SU-DHL-6 (cell line): ENCODE results near the gene MFSD8.

Source experiments
- H2AFZ ChIP-seq: fragments of 200-600 bp; sonication (generic); 2 replicates; pipeline ENCODE4 v1.6.1; 2014; ENCODE audit warnings: low read depth, mild to moderate bottlenecking, moderate library complexity, mixed read lengths, antibody characterized with exemption, low read length; ENCODE audit not compliant: severe bottlenecking
- H3F3A ChIP-seq: fragments of 200-600 bp; shearing (Covaris generic); 2 replicates; pipeline ENCODE4 v1.6.0; 2016; ENCODE audit warnings: antibody characterized with exemption, mild to moderate bottlenecking; ENCODE audit not compliant: insufficient read depth
- H3K27ac ChIP-seq: fragments of 200-600 bp; sonication (generic); 2 replicates; pipeline ENCODE4 v1.5.1; 2016; ENCODE audit warnings: low read depth, mild to moderate bottlenecking, low read length, moderate library complexity, mixed read lengths
- H3K27me3 ChIP-seq: fragments of 200-600 bp; sonication (generic), shearing (Covaris generic); 2 replicates; pipeline ENCODE4 v1.6.0; 2014; ENCODE audit warnings: mild to moderate bottlenecking, low read length
- H3K36me3 ChIP-seq: fragments of 200-600 bp; sonication (generic); 2 replicates; pipeline ENCODE4 v1.6.1; 2014; ENCODE audit warnings: mild to moderate bottlenecking, low read length, mixed read lengths
- H3K4me2 ChIP-seq: fragments of 300-600, 200-600 bp; shearing (Covaris generic), sonication (generic); 2 replicates; pipeline ENCODE4 v1.6.0; 2014; ENCODE audit warnings: low read length, low read depth, mild to moderate bottlenecking; ENCODE audit not compliant: poor library complexity, severe bottlenecking
- H3K4me3 ChIP-seq: fragments of 200-600 bp; sonication (generic); 2 replicates; pipeline ENCODE4 v1.5.1; 2014; ENCODE audit warnings: antibody characterized with exemption, low read length, mild to moderate bottlenecking, mixed read lengths; ENCODE audit not compliant: insufficient read depth, poor library complexity, severe bottlenecking
- H3K79me2 ChIP-seq: fragments of 200-600 bp; sonication (generic); 2 replicates; pipeline ENCODE4 v1.6.1; 2014; ENCODE audit warnings: mild to moderate bottlenecking, low read length, moderate library complexity; ENCODE audit not compliant: insufficient read depth
- H3K9ac ChIP-seq: fragments of 200-600 bp; sonication (generic); 2 replicates; pipeline ENCODE4 v1.7.0; 2014; ENCODE audit warnings: mild to moderate bottlenecking, low read length
- H3K9me2 ChIP-seq: fragments of 200-600 bp; sonication (generic); replicated peaks from 2 replicates; pipeline ENCODE4 v1.6.1; 2014; ENCODE audit warnings: low read length; ENCODE audit not compliant: insufficient read depth
- H3K9me3 ChIP-seq: fragments of 200-600 bp; sonication (generic); 2 replicates; pipeline ENCODE4 v1.6.1; 2014; ENCODE audit warnings: low read length, mixed read lengths; ENCODE audit not compliant: insufficient read depth
- H4K20me1 ChIP-seq: fragments of 200-600 bp; sonication (generic); 2 replicates; pipeline ENCODE4 v1.6.1; 2014; ENCODE audit warnings: low read depth, mild to moderate bottlenecking, antibody characterized with exemption, low read length, moderate library complexity, mixed read lengths
- EZH2phosphoT487 ChIP-seq: fragments of 200-600 bp; sonication (generic), shearing (Covaris generic); conservative IDR thresholded peaks from 2 replicates; pipeline ENCODE4 v1.6.1; 2018; ENCODE audit warnings: mild to moderate bottlenecking, antibody characterized with exemption, low read length, moderate library complexity, mixed read lengths
- TF ChIP-seq, protein P1 (sequence below): fragments of 200-600 bp; sonication (generic); IDR thresholded peaks from one replicate; pipeline ENCODE4 v1.5.1; 2017; ENCODE audit warnings: antibody characterized with exemption, mild to moderate bottlenecking, low read length, moderate library complexity; ENCODE audit not compliant: insufficient read depth, poor library complexity, severe bottlenecking

MFSD8 gene

DNA sequence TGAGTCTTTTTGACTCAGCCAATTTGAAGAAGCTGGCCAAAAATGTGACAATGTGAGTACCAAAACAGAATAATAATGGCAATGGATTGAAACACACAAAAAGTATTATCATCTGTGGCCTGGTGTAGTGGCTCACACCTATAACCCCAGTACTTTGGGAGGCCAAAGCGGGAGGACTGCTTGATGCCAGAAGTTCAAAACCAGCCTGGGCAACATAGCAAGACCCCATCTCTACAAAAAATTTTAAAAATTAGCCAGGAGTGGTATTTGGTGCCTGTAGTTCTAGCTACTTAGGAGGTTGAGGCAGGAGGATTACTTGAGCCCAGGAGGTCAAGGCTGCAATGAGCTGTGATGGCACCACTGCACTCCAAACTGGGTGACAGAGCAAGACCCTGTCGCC, 42.7 kb downstream of the MFSD8 start:
- Histone ChIP-seq H3K27me3 (no peaks in the 10 kb centered on the region), H3K9me3 (no peaks in the 10 kb centered on the region), H2AFZ (no peak overlapping the region), H3K4me2 (no peak overlapping the region), H3K9me2 (no peaks in the 10 kb centered on the region), H3K36me3 (no peaks in the 10 kb centered on the region), H3K79me2 (no peaks in the 10 kb centered on the region), H3K9ac (no peak overlapping the region), H3F3A (no peaks in the 10 kb centered on the region), H3K27ac (no peak overlapping the region), H4K20me1 (no peaks in the 10 kb centered on the region), H3K4me3 (no peak overlapping the region)
- TF ChIP-seq, protein P1, sequence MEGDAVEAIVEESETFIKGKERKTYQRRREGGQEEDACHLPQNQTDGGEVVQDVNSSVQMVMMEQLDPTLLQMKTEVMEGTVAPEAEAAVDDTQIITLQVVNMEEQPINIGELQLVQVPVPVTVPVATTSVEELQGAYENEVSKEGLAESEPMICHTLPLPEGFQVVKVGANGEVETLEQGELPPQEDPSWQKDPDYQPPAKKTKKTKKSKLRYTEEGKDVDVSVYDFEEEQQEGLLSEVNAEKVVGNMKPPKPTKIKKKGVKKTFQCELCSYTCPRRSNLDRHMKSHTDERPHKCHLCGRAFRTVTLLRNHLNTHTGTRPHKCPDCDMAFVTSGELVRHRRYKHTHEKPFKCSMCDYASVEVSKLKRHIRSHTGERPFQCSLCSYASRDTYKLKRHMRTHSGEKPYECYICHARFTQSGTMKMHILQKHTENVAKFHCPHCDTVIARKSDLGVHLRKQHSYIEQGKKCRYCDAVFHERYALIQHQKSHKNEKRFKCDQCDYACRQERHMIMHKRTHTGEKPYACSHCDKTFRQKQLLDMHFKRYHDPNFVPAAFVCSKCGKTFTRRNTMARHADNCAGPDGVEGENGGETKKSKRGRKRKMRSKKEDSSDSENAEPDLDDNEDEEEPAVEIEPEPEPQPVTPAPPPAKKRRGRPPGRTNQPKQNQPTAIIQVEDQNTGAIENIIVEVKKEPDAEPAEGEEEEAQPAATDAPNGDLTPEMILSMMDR = no peak
- TF ChIP-seq EZH2phosphoT487 = no peak

DNA sequence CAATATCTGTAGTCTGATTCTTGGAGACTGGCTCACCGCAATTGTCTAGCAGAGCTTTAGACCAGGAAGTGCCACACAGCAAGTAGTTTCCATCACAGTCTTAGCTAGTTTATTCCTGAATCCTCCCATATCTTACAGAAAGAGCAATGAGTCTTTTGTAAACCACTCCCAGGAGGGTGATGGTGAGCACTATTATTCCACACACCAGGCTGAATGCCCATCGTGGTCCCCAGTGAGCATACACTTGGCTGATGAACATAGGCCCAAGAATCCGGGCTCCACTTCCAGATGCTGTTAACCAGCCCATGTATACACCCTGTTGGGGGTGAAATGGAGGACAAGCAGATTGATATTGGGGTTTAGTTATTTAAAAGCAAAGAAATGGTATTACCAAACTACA, 44.5 kb downstream of the MFSD8 start:
- H3K27ac ChIP-seq = no peak overlapping the region

DNA sequence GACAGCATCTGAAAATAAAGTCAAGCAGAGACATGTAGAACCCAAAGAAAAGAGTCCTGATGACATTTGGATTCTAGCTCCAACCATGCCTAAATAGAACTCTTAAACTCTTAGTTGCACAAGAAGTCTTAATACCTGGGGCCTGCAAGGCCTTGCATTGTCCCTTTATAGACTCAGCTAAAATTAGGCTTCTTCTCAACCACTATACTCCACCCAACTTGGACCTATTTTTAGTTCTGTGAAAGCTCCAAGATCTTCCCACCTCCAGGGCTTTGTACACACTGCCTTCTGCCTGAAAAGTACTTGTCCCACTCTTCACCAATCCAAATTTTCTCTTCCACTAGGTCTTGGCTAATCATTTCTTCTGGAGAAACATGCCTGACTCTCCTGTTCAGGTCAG, 47.8 kb downstream of the MFSD8 start:
- no peaks in the 10 kb centered on the region for H3K9me3 ChIP-seq
- TF ChIP-seq, protein P1 = no peak
- no peak for TF ChIP-seq EZH2phosphoT487

More for the DNA sequence above, 44.5 kb downstream of the MFSD8 start:
- no peaks in the 10 kb centered on the region for H3K9me2 ChIP-seq
- no peak overlapping the region for H2AFZ ChIP-seq
- no peak overlapping the region for H3K4me3 ChIP-seq
- no peaks in the 10 kb centered on the region for H3K9me3 ChIP-seq
- no peak overlapping the region for H3K9ac ChIP-seq
- H3K79me2 ChIP-seq = no peaks in the 10 kb centered on the region
- H3K4me2 ChIP-seq = no peak overlapping the region
- TF ChIP-seq, protein P1 = no peak
- TF ChIP-seq EZH2phosphoT487 = no peak
- no peaks in the 10 kb centered on the region for H3F3A ChIP-seq
- H4K20me1 ChIP-seq = no peaks in the 10 kb centered on the region
- no peaks in the 10 kb centered on the region for H3K36me3 ChIP-seq
- H3K27me3 ChIP-seq = no peaks in the 10 kb centered on the region

DNA sequence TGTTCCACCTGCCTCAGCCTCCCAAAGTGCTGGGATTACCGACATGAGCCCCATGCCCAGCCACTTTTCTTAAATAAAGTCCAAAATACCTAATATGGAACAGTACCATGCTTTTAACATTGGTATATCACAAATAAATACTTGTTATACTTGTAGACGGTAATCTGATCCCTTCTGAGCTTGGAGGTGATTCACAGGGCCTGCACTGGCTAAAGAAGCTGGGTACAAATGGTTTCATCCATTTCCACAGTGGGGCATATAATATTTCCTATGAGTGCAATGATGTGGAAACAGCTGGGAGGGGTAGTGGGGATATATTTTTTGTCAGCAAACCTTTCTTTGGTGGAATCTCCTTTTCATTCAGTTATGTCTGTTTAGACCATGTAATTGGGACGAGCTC, 48.5 kb downstream of the MFSD8 start:
- no peak overlapping the region for H3K27ac ChIP-seq
- H3K9ac ChIP-seq = no peak overlapping the region
- no peaks in the 10 kb centered on the region for H4K20me1 ChIP-seq
- no peaks in the 10 kb centered on the region for H3K9me2 ChIP-seq
- no peak overlapping the region for H2AFZ ChIP-seq
- H3K36me3 ChIP-seq = no peaks in the 10 kb centered on the region
- no peaks in the 10 kb centered on the region for H3K79me2 ChIP-seq
- H3K4me2 ChIP-seq = no peak overlapping the region
- H3F3A ChIP-seq = no peaks in the 10 kb centered on the region
- no peak overlapping the region for H3K4me3 ChIP-seq
- no peaks in the 10 kb centered on the region for H3K27me3 ChIP-seq
- no peaks in the 10 kb centered on the region for H3K9me3 ChIP-seq
- TF ChIP-seq, protein P1 = no peak
- no peak for TF ChIP-seq EZH2phosphoT487

More for the DNA sequence above, 47.8 kb downstream of the MFSD8 start:
- Histone ChIP-seq H3K36me3 (no peaks in the 10 kb centered on the region), H3K79me2 (no peaks in the 10 kb centered on the region), H3K9ac (no peak overlapping the region), H3K27me3 (no peaks in the 10 kb centered on the region), H2AFZ (no peak overlapping the region), H3K4me2 (no peak overlapping the region), H3F3A (no peaks in the 10 kb centered on the region), H3K27ac (no peak overlapping the region), H4K20me1 (no peaks in the 10 kb centered on the region), H3K9me2 (no peaks in the 10 kb centered on the region), H3K4me3 (no peak overlapping the region)
